HepG2 (cell line): ENCODE measurements around the gene ARPP21. TPM values are rescaled to one million over a fixed set of nuclear protein-coding genes. Genes with fewer than 3 reads are reported as not detected.
"Not testable (repeated sequence)": the region's sequence is repeated elsewhere in the genome, so short reads cannot be mapped to it uniquely, and the experiment has no call there.

Source experiments
- ATAC-seq: fragments of 200-7000 bp; cut with Tn5 transposase; 3 replicates; pipeline ENCODE4 v1.9.1; 2020; ENCODE audit warnings: mild to moderate bottlenecking, moderate library complexity
- BruUV-seq: library from RNA; stranded (reverse); fragments of 400-500 nt; replicated peaks from 2 replicates; lab custom pipeline; 2021; lab: Mats Ljungman, UMichigan
- CTCF ChIA-PET: fragments of 300-600 bp; formaldehyde crosslinking; extraction: SDS; loops from one replicate; lab custom pipeline; 2021; ENCODE audit warnings: low total read pairs, inconsistent platforms, low intra/inter-chr PET ratio; lab: Yijun Ruan, JAX
- POLR2A ChIA-PET: fragments of 350-600 bp; sonication (Branson Sonifier 250); formaldehyde crosslinking; loops from one replicate; lab custom pipeline; 2020; ENCODE audit warnings: antibody characterized with exemption, inconsistent platforms; lab: Yijun Ruan, JAX
- DNase-seq: peaks from one replicate; pipeline ENCODE4 v3.0.0-alpha.2; 2015; ENCODE audit warnings: low spot score
- FAIRE-seq: peaks from 3 replicates; lab custom pipeline; 2011; peaks lifted over from hg19 to GRCh38; lab: Jason Lieb, UNC
- H2AFZ ChIP-seq: one replicate; pipeline ENCODE4 v1.6.1; 2011; ENCODE audit warnings: low read length, inconsistent platforms
- H3K27ac ChIP-seq: fragments of 300-600 bp; 3 replicates; pipeline ENCODE4 v1.8.0; 2011; ENCODE audit warnings: mixed run types, mild to moderate bottlenecking, mixed read lengths, low read length, inconsistent platforms; ENCODE audit not compliant: insufficient read depth; ENCODE audit errors: extremely low read length
- H3K27me3 ChIP-seq, 2 experiments: fragments of 200-600 bp in 1 of 2; 2 replicates in 1 of 2; 3 replicates in 1 of 2; pipeline versions ENCODE4 v1.6.0 to v1.8.0; 2011; ENCODE audit warnings: low read length in 2 of 2, mild to moderate bottlenecking in 2 of 2, moderate library complexity in 2 of 2, inconsistent platforms in 1 of 2; ENCODE audit not compliant: insufficient read depth in 2 of 2, control insufficient read depth in 1 of 2
- H3K36me3 ChIP-seq, 2 experiments: fragments of 200-600 bp in 1 of 2; replicated peaks in 1 of 2; 2 replicates in 1 of 2; 3 replicates in 1 of 2; pipeline versions ENCODE4 v1.5.1 to v1.8.0; 2011; ENCODE audit warnings: low read length in 2 of 2, inconsistent platforms in 1 of 2; ENCODE audit not compliant: insufficient read depth in 2 of 2, control insufficient read depth in 1 of 2
- H3K4me1 ChIP-seq: 2 replicates; pipeline ENCODE4 v1.5.1; 2012; ENCODE audit warnings: low read length, inconsistent platforms; ENCODE audit not compliant: insufficient read depth
- H3K4me2 ChIP-seq: 2 replicates; pipeline ENCODE4 v1.6.0; 2011; ENCODE audit warnings: low read depth, low read length, inconsistent platforms
- H3K4me3 ChIP-seq, 3 experiments: fragments of 200-600 bp in 1 of 3; sonication (generic), shearing (Covaris generic) in 1 of 3; replicated peaks in 1 of 3; 2 replicates each; pipeline ENCODE4 v1.5.1; 2011 to 2016; ENCODE audit warnings: low read length in 3 of 3, inconsistent platforms in 2 of 3, low read depth in 2 of 3, mild to moderate bottlenecking in 2 of 3, control low read depth in 1 of 3, mixed read lengths in 1 of 3; ENCODE audit not compliant: insufficient read depth in 1 of 3
- H3K79me2 ChIP-seq: one replicate; pipeline ENCODE4 v1.6.1; 2011; ENCODE audit warnings: low read length, inconsistent platforms; ENCODE audit not compliant: insufficient read depth
- H3K9ac ChIP-seq: 2 replicates; pipeline ENCODE4 v1.6.0; 2011; ENCODE audit warnings: mild to moderate bottlenecking, low read depth, low read length, inconsistent platforms; ENCODE audit not compliant: insufficient read depth
- H3K9me3 ChIP-seq: 2 replicates; pipeline ENCODE4 v1.5.1; 2012; ENCODE audit warnings: mild to moderate bottlenecking, low read length
- H4K20me1 ChIP-seq: 2 replicates; pipeline ENCODE4 v1.6.0; 2011; ENCODE audit warnings: inconsistent platforms, mild to moderate bottlenecking, low read length, moderate library complexity; ENCODE audit not compliant: insufficient read depth
- ATF7 ChIP-seq, 2 experiments: fragments of 450-650 bp in 1 of 2; sonication (generic) in 1 of 2; formaldehyde crosslinking in 1 of 2; IDR thresholded peaks; 2 replicates each; pipeline versions ENCODE4 v1.4.0 to v1.6.1; 2016 to 2020; ENCODE audit warnings: antibody characterized with exemption in 1 of 2, mild to moderate bottlenecking in 1 of 2, missing genetic modification reagents in 1 of 2
- EHMT2 ChIP-seq: fragments of 200-600 bp; sonication (generic); IDR thresholded peaks from 2 replicates; pipeline ENCODE4 v1.7.0; 2017; ENCODE audit warnings: antibody characterized with exemption, low read depth, low read length, borderline replicate concordance
- KDM5B ChIP-seq: sonication (generic); formaldehyde crosslinking; IDR thresholded peaks from 2 replicates; pipeline ENCODE4 v1.4.0; 2020; ENCODE audit warnings: missing genetic modification reagents, mild to moderate bottlenecking, borderline replicate concordance
- NCOA5 ChIP-seq: sonication (generic); formaldehyde crosslinking; IDR thresholded peaks from 2 replicates; pipeline ENCODE4 v1.4.0; 2020; ENCODE audit warnings: missing genetic modification reagents
- NR1H2 ChIP-seq: sonication (generic); formaldehyde crosslinking; IDR thresholded peaks from 2 replicates; pipeline ENCODE4 v1.8.1; 2022; ENCODE audit warnings: low read depth, missing genetic modification reagents, borderline replicate concordance
- ONECUT2 ChIP-seq: sonication (generic); formaldehyde crosslinking; IDR thresholded peaks from 2 replicates; pipeline ENCODE4 v1.4.0; 2020; ENCODE audit warnings: missing genetic modification reagents
- PITX1 ChIP-seq: sonication (generic); formaldehyde crosslinking; IDR thresholded peaks from 2 replicates; pipeline ENCODE4 v1.5.1; 2020; ENCODE audit warnings: mild to moderate bottlenecking, missing genetic modification reagents
- RCOR2 ChIP-seq: IDR thresholded peaks from 2 replicates; pipeline ENCODE4 v1.6.1; 2016; ENCODE audit warnings: missing biosample characterization, missing genetic modification reagents
- ZNF3 ChIP-seq: IDR thresholded peaks from 2 replicates; pipeline ENCODE4 v1.7.0; 2017; ENCODE audit warnings: inconsistent platforms
- ZNF329 ChIP-seq: sonication (generic); formaldehyde crosslinking; IDR thresholded peaks from 2 replicates; pipeline ENCODE4 v1.9.0; 2021; ENCODE audit warnings: low read depth, mild to moderate bottlenecking, missing genetic modification reagents
- ZNF335 ChIP-seq: sonication (generic); formaldehyde crosslinking; IDR thresholded peaks from 2 replicates; pipeline ENCODE4 v1.4.0; 2020; ENCODE audit warnings: missing genetic modification reagents
- ZNF687 ChIP-seq: sonication (generic); formaldehyde crosslinking; IDR thresholded peaks from 2 replicates; pipeline ENCODE4 v1.5.1; 2020; ENCODE audit warnings: mild to moderate bottlenecking, missing genetic modification reagents, moderate library complexity
- ZNF772 ChIP-seq: sonication (generic); formaldehyde crosslinking; IDR thresholded peaks from 2 replicates; pipeline ENCODE4 v1.5.0; 2020; ENCODE audit warnings: mild to moderate bottlenecking, missing genetic modification reagents
- WGBS: methylation state at CpG from one replicate; pipeline ENCODE4 v1.1.6; 2017; ENCODE audit warnings: low lambda C conversion rate; 5-methylcytosine and 5-hydroxymethylcytosine counted together
- in situ Hi-C: cut with HindIII; loops from 2 replicates; pipeline ENCODE4 v1.10.0; 2017; ENCODE audit warnings: low pct_unique_long_range_greater_than_20kb; ENCODE audit not compliant: extremely low pct_ligation_motif_present
- intact Hi-C: fragments of 100-400 bp; cut with micrococcal nuclease; formaldehyde crosslinking; loops from one replicate; pipeline ENCODE4 v1.10.0; 2022; ENCODE audit not compliant: unreplicated experiment
- polyA plus RNA-seq, 8 experiments: library from polyadenylated mRNA; depleted of rRNA in 3 of 8; stranded (reverse) in 7 of 8; unstranded in 1 of 8; fragments of >200 nt; fragmentation: Illumina TruSeq in 4 of 8; extraction: Trizol in 4 of 8; gene quantifications; 2 replicates each; pipeline versions ENCODE4 v1.2.1 to v1.2.3, GENCODE V29; 2011 to 2016; ENCODE audit warnings: low read depth in 4 of 8, missing spikeins in 1 of 8, mixed read lengths in 1 of 8; ENCODE audit not compliant: insufficient read depth in 1 of 8
- total RNA-seq, 5 experiments: library from RNA; depleted of rRNA; stranded (reverse); fragments of >200 nt; fragmentation: Illumina TruSeq; extraction: Trizol; gene quantifications; 2 replicates each; pipeline ENCODE4 v1.2.3, GENCODE V29; 2016; ENCODE audit warnings: low read depth in 1 of 5

ARPP21 gene
- total and polyA plus RNA-seq, 2 of the 13 experiments (the other 11 are each of a cell fraction or from before 2014, with no cell fraction given): not detected

GRCh38 chr3:35814531-35814930 is 175.2 kb downstream of the ARPP21 start:
- Histone ChIP-seq H3K4me2 (no peak overlapping the region), H3K9me3 (peaks cover 21% of the 10 kb centered on the region), H3K27ac (no peak overlapping the region), H3K27me3 (no peaks in the 10 kb centered on the region), H3K36me3 (no peaks in the 10 kb centered on the region), H3K4me3 (no peak overlapping the region), H3K9ac (no peak overlapping the region), H3K79me2 (no peaks in the 10 kb centered on the region), H2AFZ (no peak overlapping the region), H4K20me1 (no peaks in the 10 kb centered on the region), H3K4me1 (no peaks in the 10 kb centered on the region)
- ATAC-seq (no peak), FAIRE-seq (no peak), DNase-seq (no peak)
- in situ Hi-C loops: no loop called here
- no TSS peak for BruUV-seq
- TF ChIP-seq ONECUT2 (CRISPR knock-in tag) (no peak), RCOR2 (CRISPR knock-in tag) (no peak), EHMT2 (no peak), ZNF772 (CRISPR knock-in tag) (no peak), PITX1 (CRISPR knock-in tag) (no peak), ZNF329 (CRISPR knock-in tag) (no peak), NR1H2 (CRISPR knock-in tag) (no peak), KDM5B (CRISPR knock-in tag) (no peak), ATF7 (IDR thresholded peaks at IDR 0.05) (no peak), ATF7 (CRISPR knock-in tag; IDR thresholded peaks at IDR 0.05) (no peak), NCOA5 (CRISPR knock-in tag) (no peak), ZNF687 (CRISPR knock-in tag) (no peak), ZNF3 (no peak), ZNF335 (CRISPR knock-in tag) (no peak)
- WGBS: 25% methylated on average over 4 of the region's 4 CpGs
- CTCF ChIA-PET: no interaction called here
- intact Hi-C loops: no loop called here
- POLR2A ChIA-PET: no interaction called here

- ATAC-seq, CTCF ChIA-PET, H3K4me2 ChIP-seq, H3K36me3 ChIP-seq, H2AFZ ChIP-seq, DNase-seq, FAIRE-seq, BruUV-seq, intact Hi-C loops, H3K27ac ChIP-seq, H3K79me2 ChIP-seq, H3K4me1 ChIP-seq, H3K27me3 ChIP-seq, H3K9ac ChIP-seq, POLR2A ChIA-PET, H4K20me1 ChIP-seq, in situ Hi-C loops, H3K4me3 ChIP-seq: not testable (repeated sequence)
- H3K9me3 ChIP-seq: peaks cover 21% of the 10 kb centered on the region
These were observed 176.5 kb downstream of the ARPP21 start for GRCh38 chr3:35815796-35816195.
